K562 (cell line): ENCODE measurements around the gene GVQW3. TPM values are rescaled to one million over a fixed set of nuclear protein-coding genes. Genes with fewer than 3 reads are reported as not detected.
A peak's percentile ranks its signal among the peaks of the same experiment; 100 is the strongest.

Source experiments
- ATAC-seq: fragments of 200-7000 bp; cut with Tn5 transposase; 3 replicates; pipeline ENCODE4 v1.9.1; 2020; ENCODE audit warnings: moderate library complexity
- BruUV-seq: library from RNA; stranded (reverse); fragments of 400-500 nt; replicated peaks from 2 replicates; lab custom pipeline; 2021; lab: Mats Ljungman, UMichigan
- CTCF ChIA-PET: fragments of 300-600 bp; formaldehyde crosslinking; extraction: SDS; loops from one replicate; lab custom pipeline; 2021; ENCODE audit warnings: low intra/inter-chr PET ratio; lab: Yijun Ruan, JAX
- POLR2A ChIA-PET: fragments of 300-600, 350-650 bp; sonication (Branson Sonifier 250); formaldehyde crosslinking; extraction: SDS; loops from one replicate; lab custom pipeline; 2021; ENCODE audit warnings: antibody characterized with exemption, inconsistent platforms; lab: Yijun Ruan, JAX
- DNase-seq, 4 experiments: peaks; one replicate each; pipeline versions ENCODE4 v3.0.0 to v3.0.0-alpha.2; 2011 to 2018; ENCODE audit warnings: low spot score in 3 of 4, mixed read lengths in 3 of 4; ENCODE audit errors: extremely low read depth in 1 of 4
- FAIRE-seq: peaks from 2 replicates; lab custom pipeline; 2011; peaks lifted over from hg19 to GRCh38; lab: Jason Lieb, UNC
- H2AFZ ChIP-seq: 2 replicates; pipeline ENCODE4 v1.6.0; 2011; ENCODE audit warnings: low read depth, low read length, control low read depth, inconsistent platforms
- H3K27ac ChIP-seq: fragments of 200-600 bp; 3 replicates; pipeline ENCODE4 v1.8.0; 2011; ENCODE audit warnings: low read depth, mild to moderate bottlenecking, control low read depth, inconsistent platforms, low read length, moderate library complexity, mixed read lengths; ENCODE audit errors: extremely low read depth
- H3K27me3 ChIP-seq, 2 experiments: fragments of 300-600 bp in 1 of 2; 2 replicates in 1 of 2; 3 replicates in 1 of 2; pipeline versions ENCODE4 v1.6.0 to v1.8.0; 2011; ENCODE audit warnings: inconsistent platforms in 2 of 2, low read length in 2 of 2, mild to moderate bottlenecking in 1 of 2, mixed read lengths in 1 of 2, moderate library complexity in 1 of 2; ENCODE audit not compliant: control insufficient read depth in 2 of 2, insufficient read depth in 2 of 2
- H3K36me3 ChIP-seq: fragments of 300-600 bp; 3 replicates; pipeline ENCODE4 v1.8.0; 2011; ENCODE audit warnings: mild to moderate bottlenecking, low read length, inconsistent platforms; ENCODE audit not compliant: control insufficient read depth, insufficient read depth
- H3K4me1 ChIP-seq, 2 experiments: fragments of 200-600 bp in 1 of 2; replicated peaks in 1 of 2; 2 replicates in 1 of 2; 3 replicates in 1 of 2; pipeline versions ENCODE4 v1.5.1 to v1.8.0; 2011; ENCODE audit warnings: inconsistent platforms in 2 of 2, low read length in 2 of 2, mild to moderate bottlenecking in 1 of 2, mixed read lengths in 1 of 2, moderate library complexity in 1 of 2; ENCODE audit not compliant: control insufficient read depth in 2 of 2, insufficient read depth in 2 of 2
- H3K4me2 ChIP-seq: 2 replicates; pipeline ENCODE4 v1.6.1; 2011; ENCODE audit warnings: low read length, control low read depth, inconsistent platforms, mixed read lengths; ENCODE audit not compliant: insufficient read depth
- H3K4me3 ChIP-seq: fragments of 200-600 bp; sonication (generic), shearing (Covaris generic); 2 replicates; pipeline ENCODE4 v1.5.1; 2016; ENCODE audit warnings: control low read depth, inconsistent platforms
- H3K79me2 ChIP-seq: fragments of 200-600 bp; 3 replicates; pipeline ENCODE4 v1.8.0; 2011; ENCODE audit warnings: low read length, inconsistent platforms; ENCODE audit not compliant: control insufficient read depth, insufficient read depth
- H3K9ac ChIP-seq, 2 experiments: 2 replicates each; pipeline versions ENCODE4 v1.6.0 to v1.6.1; 2011; ENCODE audit warnings: low read depth in 2 of 2, low read length in 2 of 2, control low read depth in 1 of 2, inconsistent platforms in 1 of 2, mild to moderate bottlenecking in 1 of 2, mixed read lengths in 1 of 2; ENCODE audit not compliant: insufficient read depth in 1 of 2
- H3K9me1 ChIP-seq: one replicate; pipeline ENCODE4 v1.6.0; 2011; ENCODE audit warnings: inconsistent platforms, mild to moderate bottlenecking, low read length, moderate library complexity; ENCODE audit not compliant: control insufficient read depth, insufficient read depth
- H3K9me3 ChIP-seq: replicated peaks from 2 replicates; pipeline ENCODE4 v1.5.1; 2011; ENCODE audit warnings: low read depth, low read length, inconsistent platforms; ENCODE audit not compliant: control insufficient read depth, insufficient read depth
- H4K20me1 ChIP-seq: replicated peaks from 2 replicates; pipeline ENCODE4 v1.6.1; 2011; ENCODE audit warnings: low read length, inconsistent platforms, mixed read lengths; ENCODE audit not compliant: control insufficient read depth, insufficient read depth
- CBX3 ChIP-seq, 2 experiments: IDR thresholded peaks; 1 replicate in 1 of 2; 2 replicates in 1 of 2; pipeline ENCODE4 v1.6.1; 2012; ENCODE audit warnings: inconsistent platforms in 2 of 2, low read length in 2 of 2, borderline replicate concordance in 1 of 2, control low read depth in 1 of 2
- DDX20 ChIP-seq: fragments of 450-650 bp; IDR thresholded peaks from 2 replicates; pipeline ENCODE4 v1.6.1; 2016; ENCODE audit warnings: missing genetic modification characterization, low read depth, mild to moderate bottlenecking, missing compliant biosample characterization, moderate library complexity
- DPF2 ChIP-seq: fragments of 450-650 bp; IDR thresholded peaks from 2 replicates; pipeline ENCODE4 v1.6.1; 2016
- ELF4 ChIP-seq: fragments of 450-650 bp; formaldehyde crosslinking; IDR thresholded peaks from 2 replicates; pipeline ENCODE4 v1.4.0; 2022; ENCODE audit warnings: missing genetic modification characterization
- EZH2 ChIP-seq: IDR thresholded peaks from 2 replicates; pipeline ENCODE4 v1.6.1; 2012; ENCODE audit warnings: low read depth, mild to moderate bottlenecking, inconsistent platforms, low read length, borderline replicate concordance
- HNRNPLL ChIP-seq: fragments of 200-400 bp; formaldehyde crosslinking; IDR thresholded peaks from 2 replicates; pipeline ENCODE4 v1.6.1; 2017; ENCODE audit warnings: low read length, low read depth, mild to moderate bottlenecking; ENCODE audit not compliant: poor library complexity, severe bottlenecking
- KDM4B ChIP-seq, 2 experiments: fragments of 450-650 bp in 1 of 2; sonication (generic) in 1 of 2; IDR thresholded peaks; 2 replicates each; pipeline ENCODE4 v1.6.1; 2016 to 2017; ENCODE audit warnings: borderline replicate concordance in 2 of 2, antibody characterized with exemption in 1 of 2, low read depth in 1 of 2, mild to moderate bottlenecking in 1 of 2
- KLF1 ChIP-seq: fragments of 450-650 bp; IDR thresholded peaks from 2 replicates; pipeline ENCODE4 v1.6.1; 2016; ENCODE audit warnings: missing genetic modification characterization, missing compliant biosample characterization
- MXD1 ChIP-seq: fragments of 250-450 bp; sonication (Bioruptor Pico); IDR thresholded peaks from 2 replicates; pipeline ENCODE4 v1.8.0; 2021; ENCODE audit warnings: borderline replicate concordance, mild to moderate bottlenecking, moderate library complexity; ENCODE audit not compliant: poor library complexity, severe bottlenecking
- NONO ChIP-seq, 2 experiments: fragments of 200-400 bp in 1 of 2; fragments of 450-650 bp in 1 of 2; formaldehyde crosslinking in 1 of 2; IDR thresholded peaks; 2 replicates each; pipeline ENCODE4 v1.6.1; 2017; ENCODE audit warnings: low read depth in 2 of 2, mild to moderate bottlenecking in 2 of 2, moderate library complexity in 2 of 2, low read length in 1 of 2
- RUNX1 ChIP-seq: sonication (generic); IDR thresholded peaks from 2 replicates; pipeline ENCODE4 v1.6.1; 2016; ENCODE audit warnings: antibody characterized with exemption, low read depth
- TAF1 ChIP-seq: IDR thresholded peaks from 2 replicates; pipeline ENCODE4 v1.6.1; 2011; ENCODE audit warnings: mild to moderate bottlenecking, low read length, moderate library complexity; ENCODE audit not compliant: insufficient read depth, control insufficient read depth, severe bottlenecking; ENCODE audit errors: extremely low read depth
- ZNF175 ChIP-seq: fragments of 200-800 bp; sonication (Bioruptor generic); IDR thresholded peaks from 2 replicates; pipeline ENCODE4 v1.6.1; 2016; ENCODE audit warnings: low read depth, mild to moderate bottlenecking, missing genetic modification characterization, missing compliant biosample characterization
- ZNF431 ChIP-seq: sonication (generic); formaldehyde crosslinking; IDR thresholded peaks from 2 replicates; pipeline ENCODE4 v1.8.0; 2022; ENCODE audit warnings: mild to moderate bottlenecking, missing genetic modification reagents
- ZZZ3 ChIP-seq: fragments of 450-650 bp; IDR thresholded peaks from 2 replicates; pipeline ENCODE4 v1.6.1; 2016; ENCODE audit warnings: antibody characterized with exemption, mild to moderate bottlenecking, moderate library complexity
- WGBS: fragments of 100-300 bp; shearing (Covaris generic); methylation state at CpG from one replicate; pipeline ENCODE4 v1.1.6; 2016; ENCODE audit warnings: low coverage, mixed read lengths; ENCODE audit not compliant: insufficient coverage; ENCODE audit errors: missing lambda C conversion rate; 5-methylcytosine and 5-hydroxymethylcytosine counted together
- in situ Hi-C: fragments of 300-500 bp; cut with MboI; formaldehyde crosslinking; loops from 4 replicates; pipeline ENCODE4 v1.15.0; 2018; ENCODE audit warnings: inconsistent platforms, mixed read lengths
- intact Hi-C: fragments of 100-400 bp; cut with micrococcal nuclease; formaldehyde crosslinking; loops from 2 replicates; pipeline ENCODE4 v1.14.2; 2022
- polyA plus RNA-seq, 8 experiments: library from polyadenylated mRNA; depleted of rRNA in 4 of 8; stranded (reverse) in 5 of 8; unstranded in 3 of 8; fragments of >200 nt; fragmentation: Nextera tagmentation in 2 of 8; fragmentation: Illumina TruSeq in 1 of 8; extraction: Ambion mirVana in 2 of 8; extraction: Trizol in 1 of 8; gene quantifications; 2 replicates each; pipeline versions ENCODE4 v1.2.1 to v1.2.3, GENCODE V29; 2011 to 2014; ENCODE audit warnings: inconsistent platforms in 1 of 8, missing spikeins in 1 of 8
- total RNA-seq, 7 experiments: library from RNA; depleted of rRNA in 6 of 7; stranded (reverse); fragments of >200 nt in 6 of 7; fragmentation: Illumina TruSeq in 2 of 7; extraction: Trizol in 2 of 7; gene quantifications; 2 replicates each; pipeline versions ENCODE4 v1.2.1 to v1.2.3, GENCODE V29; 2011 to 2021; ENCODE audit warnings: low replicate concordance in 1 of 7
- TF ChIP-seq, protein P1 (sequence below): sonication (generic); formaldehyde crosslinking; IDR thresholded peaks from 2 replicates; pipeline ENCODE4 v1.9.0; 2022; ENCODE audit warnings: mild to moderate bottlenecking, missing genetic modification reagents

Gene GVQW3
- total and polyA plus RNA-seq, 9 of the 15 experiments (the other 6 are each of a cell fraction or from before 2014, with no cell fraction given) = 0.66 to 5.7 (median 2.1) TPM

DNA sequence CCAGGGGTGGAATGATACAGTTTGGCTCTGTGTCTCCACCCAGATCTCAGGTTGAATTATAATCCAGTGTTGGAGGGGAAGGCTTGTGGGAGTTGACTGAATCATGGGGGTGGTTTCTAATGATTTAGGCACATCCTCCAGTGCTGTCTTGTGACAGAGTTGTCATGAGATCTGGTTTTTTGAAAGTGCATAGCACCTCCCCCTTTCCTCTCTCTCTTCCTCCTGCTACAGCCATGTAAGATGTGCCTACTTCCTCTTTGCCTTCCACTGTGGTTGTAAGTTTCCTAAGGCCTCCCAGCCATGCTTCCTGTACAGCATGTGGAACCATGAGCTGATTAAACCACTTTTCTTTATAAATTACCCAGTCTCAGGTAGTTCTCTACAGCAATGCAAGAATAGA, 45.3 kb upstream of the GVQW3 start:
- Histone ChIP-seq H3K9ac (no peak overlapping the region), H3K9me1 (no peaks in the 10 kb centered on the region), H3K27ac (no peak overlapping the region), H3K79me2 (no peaks in the 10 kb centered on the region), H3K4me1 (no peaks in the 10 kb centered on the region; a peak in 1 of 5 replicates), H3K36me3 (no peaks in the 10 kb centered on the region), H3K27me3 (peaks cover 0 to under 1% of the 10 kb centered on the region in 2 experiments; a peak in 1 of 5 replicates), H3K9me3 (peaks cover 8% of the 10 kb centered on the region), H3K4me3 (no peak overlapping the region), H2AFZ (no peak overlapping the region), H3K4me2 (no peak overlapping the region), H4K20me1 (no peaks in the 10 kb centered on the region)
- ChIA-PET CTCF (no interaction called here), POLR2A (no interaction called here)
- no peak for FAIRE-seq
- DNase-seq = no peak
- no TSS peak for BruUV-seq
- no peak for ATAC-seq
- no peak for TF ChIP-seq KDM4B (IDR thresholded peaks at IDR 0.05; ENCODE audit: borderline replicate concordance in 2 of 2, low read depth in 1 of 2)
- no peak for TF ChIP-seq DDX20 (tag)
- TF ChIP-seq ZNF431 (CRISPR knock-in tag) = peak; percentile 79; the same call in 1 of the 2 replicates
- no peak for TF ChIP-seq CBX3 (IDR thresholded peaks at IDR 0.05; ENCODE audit: borderline replicate concordance in 1 of 2, low read length in 2 of 2)
- intact Hi-C loops (no loop called here), in situ Hi-C loops (no loop called here)

DNA sequence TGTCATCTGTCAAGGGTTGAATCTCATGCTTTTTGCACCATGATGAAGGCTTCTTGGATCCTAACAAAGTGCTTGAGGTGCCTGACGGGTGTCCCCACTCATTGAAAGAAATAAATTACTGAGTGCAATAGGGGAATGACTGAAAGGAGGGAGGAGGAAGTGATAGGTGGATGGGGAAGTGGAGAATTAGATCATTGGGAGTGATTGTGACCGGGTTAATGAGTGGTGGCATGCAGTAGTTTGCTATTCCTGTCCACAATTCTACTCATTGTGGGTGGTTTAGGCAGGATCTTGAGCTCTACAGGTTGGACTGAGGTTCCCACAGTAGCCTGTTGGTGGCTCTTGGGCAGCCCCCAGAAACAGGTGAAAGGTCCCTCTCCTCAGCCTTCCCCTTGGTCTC, 44.5 kb upstream of the GVQW3 start:
- CTCF ChIA-PET = no interaction called here
- 0% methylated on average over 2 of the region's 2 CpGs for WGBS
- H3K9me1 ChIP-seq = no peaks in the 10 kb centered on the region
- FAIRE-seq = no peak
- H3K4me1 ChIP-seq = no peaks in the 10 kb centered on the region; a peak in 1 of 5 replicates
- DNase-seq = no peak
- H3K36me3 ChIP-seq = no peaks in the 10 kb centered on the region
- peaks cover 8% of the 10 kb centered on the region for H3K9me3 ChIP-seq
- intact Hi-C loops (no loop called here), in situ Hi-C loops (no loop called here)
- H4K20me1 ChIP-seq = no peaks in the 10 kb centered on the region
- no peaks in the 10 kb centered on the region for H3K27me3 ChIP-seq
- H3K79me2 ChIP-seq = no peaks in the 10 kb centered on the region
- ATAC-seq = no peak
- BruUV-seq = no TSS peak
- no peak overlapping the region for H3K27ac ChIP-seq
- H3K4me2 ChIP-seq = no peak overlapping the region
- H3K4me3 ChIP-seq = no peak overlapping the region
- H2AFZ ChIP-seq = no peak overlapping the region
- POLR2A ChIA-PET = no interaction called here
- H3K9ac ChIP-seq = no peak overlapping the region
- TF ChIP-seq DPF2 (no peak), MXD1 (CRISPR knock-in tag) (no peak), ZNF175 (CRISPR knock-in tag) (no peak), RUNX1 (no peak), KLF1 (tag) (no peak), TAF1 (no peak), HNRNPLL (no peak), NONO (IDR thresholded peaks at IDR 0.05; ENCODE audit: low read depth in 2 of 2, low read length in 1 of 2) (no peak), EZH2 (no peak), ELF4 (CRISPR knock-in tag) (no peak), ZZZ3 (no peak)
- TF ChIP-seq, protein P1, sequence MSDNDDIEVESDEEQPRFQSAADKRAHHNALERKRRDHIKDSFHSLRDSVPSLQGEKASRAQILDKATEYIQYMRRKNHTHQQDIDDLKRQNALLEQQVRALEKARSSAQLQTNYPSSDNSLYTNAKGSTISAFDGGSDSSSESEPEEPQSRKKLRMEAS (CRISPR knock-in tag) = no peak
